Endothelial cell (in vitro differentiated cells): ENCODE results near the gene NUDT16L1. TPM values are rescaled to one million over a fixed set of nuclear protein-coding genes. Genes with fewer than 3 reads are reported as not detected.
"Not testable (repeated sequence)": the region's sequence is repeated elsewhere in the genome, so short reads cannot be mapped to it uniquely, and the experiment has no call there.

Experiments
- DNase-seq: peaks from one replicate; pipeline ENCODE4 v3.0.0; 2021; ENCODE audit warnings: low spot score
- H3K27ac Mint-ChIP-seq: one replicate; pipeline ENCODE4 v1.8.0; 2021; ENCODE audit warnings: mixed read lengths, inconsistent platforms; ENCODE audit not compliant: unreplicated experiment
- H3K27me3 Mint-ChIP-seq: one replicate; pipeline ENCODE4 v1.8.0; 2021; ENCODE audit warnings: mild to moderate bottlenecking, moderate library complexity, mixed read lengths, inconsistent platforms; ENCODE audit not compliant: unreplicated experiment
- H3K36me3 Mint-ChIP-seq: one replicate; pipeline ENCODE4 v1.8.0; 2021; ENCODE audit warnings: mild to moderate bottlenecking, low read depth, mixed read lengths, inconsistent platforms; ENCODE audit not compliant: unreplicated experiment
- H3K4me1 Mint-ChIP-seq: one replicate; pipeline ENCODE4 v1.8.0; 2021; ENCODE audit warnings: mild to moderate bottlenecking, mixed read lengths, inconsistent platforms; ENCODE audit not compliant: unreplicated experiment
- H3K4me3 Mint-ChIP-seq: one replicate; pipeline ENCODE4 v1.8.0; 2021; ENCODE audit warnings: mild to moderate bottlenecking, mixed read lengths, inconsistent platforms; ENCODE audit not compliant: unreplicated experiment
- H3K9me3 Mint-ChIP-seq: one replicate; pipeline ENCODE4 v1.8.0; 2021; ENCODE audit warnings: mixed read lengths, inconsistent platforms; ENCODE audit not compliant: unreplicated experiment
- CTCF ChIP-seq: fragments of 200-600 bp; sonication (generic); IDR thresholded peaks from one replicate; pipeline ENCODE4 v1.5.0; 2021; ENCODE audit warnings: antibody characterized with exemption; ENCODE audit not compliant: unreplicated experiment
- total RNA-seq: library from RNA; stranded (reverse); fragmentation: NEBNext Ultra II Directional; extraction: Animal tissue kit (Norgen Biotek cat#: 25700); gene quantifications from one replicate; pipeline ENCODE4 v1.2.1, GENCODE V29; 2021; ENCODE audit not compliant: unreplicated experiment

The NUDT16L1 gene
- total RNA-seq, 1 donor from 2014 or later = 43.1 TPM

DNA sequence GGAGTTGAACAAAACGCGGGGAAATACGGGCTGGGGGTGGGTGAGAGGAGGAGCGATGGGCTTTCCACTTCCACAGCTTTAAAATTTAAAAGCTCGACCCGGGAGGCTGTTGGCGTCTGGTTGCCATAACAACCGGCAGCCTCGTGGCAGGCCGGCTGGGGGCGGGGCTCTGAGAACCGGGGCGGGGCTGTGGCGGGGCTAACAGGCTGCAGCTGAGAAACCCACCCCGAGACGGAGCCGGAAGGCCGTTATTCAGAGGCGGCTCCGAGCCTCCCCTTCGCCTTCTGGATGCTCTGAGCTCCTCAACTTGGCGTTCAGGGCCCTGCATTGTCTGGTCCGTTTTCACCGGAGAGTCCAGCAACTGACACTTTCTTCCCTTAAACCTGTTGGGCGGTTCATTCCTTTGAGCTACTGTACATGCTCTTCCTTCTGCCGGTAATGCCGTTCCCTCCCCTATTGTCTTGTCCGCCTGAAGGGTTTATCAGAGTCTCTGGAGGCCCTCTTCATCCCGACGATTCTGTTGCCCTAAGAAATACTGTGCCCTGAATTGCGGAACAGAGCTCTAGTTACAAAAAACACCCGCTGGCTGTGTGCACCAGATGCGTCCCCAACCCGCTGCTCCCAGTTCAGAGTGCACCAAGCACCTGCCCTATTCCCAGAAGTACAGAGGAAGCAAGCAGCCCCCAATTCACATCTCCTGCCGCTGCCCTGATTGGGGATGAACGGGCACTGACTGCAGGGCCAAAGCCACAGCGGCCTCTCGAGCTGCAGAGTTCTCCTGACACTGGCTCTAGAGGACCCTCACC, 41.6 kb downstream of the NUDT16L1 start:
- H3K4me1 Mint-ChIP-seq = peaks cover 5% of the 10 kb centered on the region
- no peaks in the 10 kb centered on the region for H3K9me3 Mint-ChIP-seq
- peak overlapping the region; percentile 75 for H3K27ac Mint-ChIP-seq
- H3K27me3 Mint-ChIP-seq = peaks cover 8% of the 10 kb centered on the region
- H3K4me3 Mint-ChIP-seq = peak overlapping the region; percentile 95
- peaks cover 4% of the 10 kb centered on the region for H3K36me3 Mint-ChIP-seq
- DNase-seq = peak; percentile 91
- no peak for TF ChIP-seq CTCF

DNA sequence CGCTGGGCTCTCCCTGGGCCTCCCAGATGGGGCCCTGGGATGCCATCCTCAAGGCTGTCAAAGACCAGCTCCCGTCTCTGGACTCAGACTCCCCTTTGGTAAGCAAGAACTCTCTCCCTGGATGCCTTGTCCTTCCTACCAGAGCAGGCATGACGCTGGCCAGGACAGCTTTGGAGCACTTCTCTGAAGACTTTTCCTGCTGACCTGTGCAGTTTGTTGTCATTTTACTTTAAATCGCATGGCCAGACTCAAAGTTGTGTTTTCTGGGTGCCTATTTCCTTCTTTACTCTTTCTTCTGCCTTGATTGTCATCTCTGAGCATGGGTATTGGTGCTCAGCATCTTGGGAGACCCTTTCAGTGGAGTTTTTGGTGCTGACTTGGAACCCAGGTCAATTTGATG, 43.2 kb downstream of the NUDT16L1 start:
- H3K4me1 Mint-ChIP-seq = peaks cover 5% of the 10 kb centered on the region
- H3K27ac Mint-ChIP-seq = no peak overlapping the region
- TF ChIP-seq CTCF = no peak
- H3K36me3 Mint-ChIP-seq = peaks cover 4% of the 10 kb centered on the region
- no peak for DNase-seq
- H3K9me3 Mint-ChIP-seq = no peaks in the 10 kb centered on the region
- H3K27me3 Mint-ChIP-seq = peaks cover 8% of the 10 kb centered on the region
- H3K4me3 Mint-ChIP-seq = peak overlapping the region; percentile 38

GRCh38 chr16:4737545-4737944, 44.2 kb downstream of the NUDT16L1 start:
- DNase-seq = no peak
- no peak overlapping the region for H3K4me3 Mint-ChIP-seq
- peaks cover 8% of the 10 kb centered on the region for H3K27me3 Mint-ChIP-seq
- peaks cover 5% of the 10 kb centered on the region for H3K4me1 Mint-ChIP-seq
- H3K27ac Mint-ChIP-seq = no peak overlapping the region
- no peak for TF ChIP-seq CTCF
- no peaks in the 10 kb centered on the region for H3K9me3 Mint-ChIP-seq
- H3K36me3 Mint-ChIP-seq = peaks cover 4% of the 10 kb centered on the region

DNA sequence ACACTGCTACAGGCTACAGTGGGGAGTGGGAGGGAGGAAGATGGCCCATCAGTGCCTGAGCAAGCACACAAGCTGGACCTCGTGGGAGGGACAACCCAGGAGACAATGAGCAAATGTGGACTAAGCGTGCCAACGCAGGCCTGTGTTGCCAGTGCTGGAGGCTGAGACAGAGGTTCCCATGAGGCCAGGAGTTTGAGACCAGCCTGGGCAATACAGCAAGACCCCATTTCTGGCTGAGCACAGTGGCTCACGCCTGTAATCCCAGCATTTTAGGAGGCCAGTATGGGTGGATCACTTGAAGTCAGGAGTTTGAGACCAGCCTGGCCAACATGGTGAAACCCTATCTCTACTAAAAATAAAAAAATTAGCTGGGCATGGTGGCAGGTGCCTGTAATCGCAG, 45.0 kb downstream of the NUDT16L1 start:
- DNase-seq, H3K36me3 Mint-ChIP-seq, H3K4me1 Mint-ChIP-seq, H3K4me3 Mint-ChIP-seq, H3K9me3 Mint-ChIP-seq, H3K27me3 Mint-ChIP-seq, H3K27ac Mint-ChIP-seq: not testable (repeated sequence)

DNA sequence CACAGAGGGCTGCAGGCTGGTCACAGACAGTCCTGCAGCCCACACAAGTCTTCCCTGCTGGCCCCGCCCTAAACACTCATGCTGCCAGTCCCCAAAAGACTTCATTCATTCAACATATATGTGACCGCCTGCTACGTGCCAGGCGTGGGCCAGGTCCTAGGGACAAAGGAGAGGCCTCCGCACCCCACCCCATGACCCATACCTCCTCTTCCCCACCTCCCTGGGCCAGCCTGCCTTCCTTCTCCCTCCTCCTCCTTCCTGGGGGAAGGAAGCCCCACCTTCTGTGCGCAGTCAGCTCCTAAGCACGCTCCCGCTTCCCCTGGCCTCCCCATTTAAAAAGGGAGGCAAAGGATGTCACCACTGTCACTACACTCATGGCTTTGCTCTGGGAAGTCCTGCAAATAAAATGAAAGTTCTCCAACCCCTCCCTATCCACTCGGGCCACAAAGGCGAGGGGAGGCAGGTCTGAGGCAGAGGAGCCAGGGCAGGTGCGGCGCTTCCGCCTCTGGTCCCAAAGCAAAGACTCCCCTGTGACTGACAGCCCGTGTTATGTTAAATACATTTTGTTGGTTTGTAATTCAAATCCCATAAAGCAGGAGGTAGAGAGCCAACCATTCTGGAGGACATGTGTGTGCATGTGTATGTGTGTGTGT, 50.0 kb downstream of the NUDT16L1 start:
- no peaks in the 10 kb centered on the region for H3K4me1 Mint-ChIP-seq
- H3K36me3 Mint-ChIP-seq = no peaks in the 10 kb centered on the region
- H3K9me3 Mint-ChIP-seq = no peaks in the 10 kb centered on the region
- peaks cover 1% of the 10 kb centered on the region for H3K27me3 Mint-ChIP-seq
- H3K4me3 Mint-ChIP-seq = no peak overlapping the region
- H3K27ac Mint-ChIP-seq = no peak overlapping the region
- no peak for DNase-seq
- TF ChIP-seq CTCF = no peak
